ENCODE data around the gene KCNN2. TPM values are rescaled to one million over a fixed set of nuclear protein-coding genes. Genes with fewer than 3 reads are reported as not detected.

Gene KCNN2
- total RNA-seq, 1 experiment from 2014 or later, result 15.8 TPM

DNA sequence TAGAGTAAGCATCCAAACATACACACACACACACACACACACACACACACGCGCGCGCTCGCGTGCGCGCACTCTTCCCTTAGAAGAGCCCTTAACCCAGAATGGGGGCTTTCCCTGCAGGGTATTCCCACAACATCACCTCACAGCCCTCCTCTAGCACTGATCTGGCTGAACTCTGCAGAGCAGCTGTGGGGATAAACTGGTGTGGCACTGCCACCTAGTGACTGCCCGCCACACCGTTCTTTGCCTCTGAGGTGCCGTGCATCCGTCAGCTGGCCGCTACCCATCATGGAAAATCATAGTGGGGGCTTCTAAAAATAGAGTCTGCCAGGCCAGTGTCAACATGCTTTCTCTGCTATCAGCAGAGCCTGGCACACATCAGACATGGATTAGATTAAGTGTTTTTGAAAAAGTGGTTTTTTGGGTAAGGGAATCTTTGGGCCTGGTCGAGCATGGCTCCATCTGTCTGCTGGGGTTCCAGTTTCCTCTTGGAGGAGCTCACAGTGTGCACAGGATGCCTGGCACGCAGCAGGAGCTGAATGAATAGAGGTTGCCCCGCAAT, 88.1 kb downstream of the KCNN2 start:
- DNase-seq (ENCODE audit: low read depth, low spot score), result peak; percentile 82
- in situ Hi-C loops (cut with HindIII; ENCODE audit: low pct_unique_long_range_greater_than_20kb, low sequenced_read_pairs), result loop anchor here (25.0 kb wide), 1 partner anchor 338 kb away; no protein-coding TSS in a partner anchor

- in situ Hi-C loops (cut with HindIII; ENCODE audit: low pct_unique_long_range_greater_than_20kb, low sequenced_read_pairs), result loop anchor here (25.0 kb wide), 1 partner anchor 338 kb away; no protein-coding TSS in a partner anchor
- DNase-seq (ENCODE audit: low read depth, low spot score), result peak; percentile 68
Observed at GRCh38 chr5:114450437-114450836, 88.6 kb downstream of the KCNN2 start.

DNA sequence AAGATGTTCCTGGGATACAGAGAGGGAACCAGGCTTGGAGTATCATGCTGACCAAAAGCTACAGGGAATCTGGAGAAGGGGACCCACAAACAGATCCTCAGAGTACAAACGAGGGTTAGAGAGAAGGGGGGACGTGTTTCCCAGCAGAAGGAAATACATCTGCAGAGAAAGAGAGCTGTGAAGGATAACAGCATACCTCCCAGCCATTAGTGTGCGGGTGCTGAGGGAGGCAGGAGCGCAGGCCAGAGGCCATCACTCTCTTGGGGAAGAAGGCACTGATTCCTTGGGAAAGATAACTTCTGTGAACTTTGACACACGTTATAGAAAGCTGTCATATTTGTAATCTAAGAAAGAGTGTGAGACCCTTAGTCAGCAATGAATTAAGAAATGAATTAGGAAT, 96.9 kb downstream of the KCNN2 start:
- in situ Hi-C loops (cut with HindIII; ENCODE audit: low pct_unique_long_range_greater_than_20kb, low sequenced_read_pairs), result loop anchor here (25.0 kb wide), 1 partner anchor 346 kb away; no protein-coding TSS in a partner anchor
- no peak for DNase-seq (ENCODE audit: low read depth, low spot score)

GRCh38 chr5:114467171-114467570, 105.3 kb downstream of the KCNN2 start:
- DNase-seq (ENCODE audit: low read depth, low spot score), result no peak
- in situ Hi-C loops (cut with HindIII; ENCODE audit: low pct_unique_long_range_greater_than_20kb, low sequenced_read_pairs), result loop anchor here (25.0 kb wide), 1 partner anchor 355 kb away; no protein-coding TSS in a partner anchor

- in situ Hi-C loops (cut with HindIII; ENCODE audit: low pct_unique_long_range_greater_than_20kb, low sequenced_read_pairs), result loop anchor here (25.0 kb wide), 1 partner anchor 355 kb away; no protein-coding TSS in a partner anchor
Observed at GRCh38 chr5:114467729-114468128, 105.9 kb downstream of the KCNN2 start.

DNA sequence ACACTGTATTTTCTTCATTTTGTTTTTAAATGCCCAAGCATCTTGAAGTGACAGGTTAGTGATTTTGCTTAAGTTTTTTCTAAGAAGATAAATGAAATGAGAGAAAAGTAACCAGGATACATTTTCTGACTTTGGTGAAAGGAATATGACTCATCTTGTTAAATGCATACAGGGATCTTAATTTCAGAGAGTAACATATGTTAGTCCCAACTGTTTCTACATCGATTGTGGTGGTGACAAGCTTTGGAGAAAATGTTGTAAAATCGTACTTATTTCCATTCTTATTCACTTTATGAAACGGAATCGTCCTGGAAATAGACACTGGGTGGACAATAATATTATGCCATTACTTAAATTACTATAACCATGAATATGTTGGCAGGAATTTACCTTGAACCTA, 107.5 kb downstream of the KCNN2 start:
- no peak for DNase-seq (ENCODE audit: low read depth, low spot score)
- in situ Hi-C loops (cut with HindIII; ENCODE audit: low pct_unique_long_range_greater_than_20kb, low sequenced_read_pairs), result loop anchor here (25.0 kb wide), 1 partner anchor 357 kb away; no protein-coding TSS in a partner anchor

More at GRCh38 chr5:114467729-114468128, 105.9 kb downstream of the KCNN2 start:
- DNase-seq (ENCODE audit: low read depth, low spot score), result no peak

GRCh38 chr5:114471529-114471928, 109.7 kb downstream of the KCNN2 start:
- DNase-seq (ENCODE audit: low read depth, low spot score), result no peak
- in situ Hi-C loops (cut with HindIII; ENCODE audit: low pct_unique_long_range_greater_than_20kb, low sequenced_read_pairs), result loop anchor here (25.0 kb wide), 1 partner anchor 359 kb away; no protein-coding TSS in a partner anchor

- in situ Hi-C loops (cut with HindIII; ENCODE audit: low pct_unique_long_range_greater_than_20kb, low sequenced_read_pairs), result loop anchor here (25.0 kb wide), 1 partner anchor 361 kb away; no protein-coding TSS in a partner anchor
- no peak for DNase-seq (ENCODE audit: low read depth, low spot score)
Observed at GRCh38 chr5:114473541-114473940, 111.7 kb downstream of the KCNN2 start.

DNA sequence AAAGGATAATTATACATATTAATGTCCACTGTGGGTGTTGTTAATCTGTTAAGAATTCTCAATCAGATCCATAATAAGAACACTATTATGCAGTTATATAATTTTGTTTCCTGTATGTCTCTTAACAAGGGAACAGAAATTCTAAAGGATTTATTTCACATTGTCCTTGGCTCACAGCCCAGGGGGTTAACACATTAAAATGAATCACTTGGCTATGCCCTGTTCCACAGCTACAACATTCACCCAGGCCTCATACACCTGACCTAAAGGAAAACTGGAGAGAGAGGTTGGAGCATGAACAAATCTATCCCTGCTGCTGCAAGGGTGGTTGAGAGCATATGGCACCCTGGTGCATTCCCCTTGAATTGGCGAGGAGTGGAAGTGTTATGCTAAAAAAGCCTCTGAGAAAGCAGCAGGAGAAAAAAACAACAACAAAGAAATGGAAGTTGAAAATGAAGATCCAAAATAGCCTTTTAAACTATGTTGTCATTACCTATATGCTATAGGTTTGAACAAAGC, 116.0 kb downstream of the KCNN2 start:
- in situ Hi-C loops (cut with HindIII; ENCODE audit: low pct_unique_long_range_greater_than_20kb, low sequenced_read_pairs), result loop anchor here (25.0 kb wide), 1 partner anchor 584 kb away; no protein-coding TSS in a partner anchor
- no peak for DNase-seq (ENCODE audit: low read depth, low spot score)

- in situ Hi-C loops (cut with HindIII; ENCODE audit: low pct_unique_long_range_greater_than_20kb, low sequenced_read_pairs), result no loop called here
- peak; percentile 69 for DNase-seq (ENCODE audit: low read depth, low spot score)
Observed at GRCh38 chr5:114500756-114501155, 138.9 kb downstream of the KCNN2 start.

DNA sequence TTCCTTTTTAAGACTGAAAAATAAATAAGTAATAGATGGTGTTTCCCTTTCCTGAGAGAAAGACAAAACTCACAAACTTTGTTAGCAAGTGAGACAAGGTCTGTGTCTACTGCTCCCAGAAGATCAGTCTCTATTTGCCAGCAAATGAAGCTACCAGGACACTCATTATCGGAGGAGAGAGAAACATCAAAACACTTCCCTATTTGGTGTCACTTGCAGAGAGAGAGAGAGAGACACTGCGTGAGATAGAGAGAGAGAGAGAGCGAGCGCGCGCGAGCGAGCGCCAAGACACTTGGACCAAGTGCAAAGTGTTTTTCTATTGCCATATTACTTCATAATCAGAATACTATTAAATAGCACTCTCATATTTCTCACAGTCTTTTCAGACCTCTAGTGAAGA, 142.7 kb downstream of the KCNN2 start:
- in situ Hi-C loops (cut with HindIII; ENCODE audit: low pct_unique_long_range_greater_than_20kb, low sequenced_read_pairs), result no loop called here
- DNase-seq (ENCODE audit: low read depth, low spot score), result no peak

DNA sequence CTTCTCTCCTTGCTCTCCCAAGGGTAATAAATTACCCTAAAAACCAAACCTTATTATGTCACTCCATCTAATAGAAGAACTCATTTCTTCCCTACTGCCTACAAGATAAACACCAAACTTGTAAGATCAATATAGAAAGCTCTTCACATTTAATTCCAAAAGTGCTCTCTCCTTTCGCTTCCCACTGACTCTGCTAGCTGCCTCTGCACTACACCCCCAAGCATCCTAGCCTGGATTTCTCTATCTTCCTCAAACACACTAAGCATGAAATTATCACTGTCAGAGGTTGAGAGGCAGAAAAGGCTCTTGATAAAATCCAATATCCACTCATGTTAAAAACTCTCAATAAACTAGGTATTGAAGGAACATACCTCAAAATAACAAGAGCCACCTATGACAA, 162.4 kb downstream of the KCNN2 start:
- no peak for DNase-seq (ENCODE audit: low read depth, low spot score)
- in situ Hi-C loops (cut with HindIII; ENCODE audit: low pct_unique_long_range_greater_than_20kb, low sequenced_read_pairs), result no loop called here

DNA sequence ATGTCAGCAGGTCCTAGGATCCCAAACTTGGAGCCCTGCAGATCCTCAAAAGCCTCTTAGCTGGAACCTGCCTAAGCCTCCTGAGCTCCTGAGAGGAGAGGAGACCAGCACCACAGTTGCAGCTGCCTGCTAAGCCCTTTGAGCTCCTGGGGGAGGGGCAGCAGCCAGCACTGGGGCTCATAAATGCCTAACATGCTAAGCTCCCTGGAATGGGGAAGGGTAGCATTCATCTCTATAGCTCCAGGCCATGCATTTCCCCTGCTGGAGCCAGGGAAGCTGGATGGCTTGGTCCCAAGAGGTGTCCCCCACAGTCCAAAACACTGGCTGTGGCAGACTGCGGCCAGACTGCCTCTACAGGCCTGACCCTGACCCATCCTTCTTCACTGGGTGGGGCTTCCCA, 182.7 kb downstream of the KCNN2 start:
- DNase-seq (ENCODE audit: low read depth, low spot score), result no peak
- in situ Hi-C loops (cut with HindIII; ENCODE audit: low pct_unique_long_range_greater_than_20kb, low sequenced_read_pairs), result no loop called here
